GM18870 (cell line): Measurements from ENCODE around the gene TMEM87B.

Experiments used
- ATAC-seq: cut with Tn5 transposase; IDR thresholded peaks from one replicate; pipeline ENCODE4 v1.9.1; 2021; ENCODE audit warnings: moderate library complexity; ENCODE audit not compliant: unreplicated experiment

TMEM87B gene

GRCh38 chr2:112163541-112163981 is 108.5 kb downstream of the TMEM87B start:
- ATAC-seq, result no peak

- no peak for ATAC-seq
Measured at GRCh38 chr2:112164876-112165275, 109.8 kb downstream of the TMEM87B start.

- ATAC-seq, result no peak
Measured at GRCh38 chr2:112165296-112165695, 110.2 kb downstream of the TMEM87B start.

GRCh38 chr2:112166806-112167499 is 111.9 kb downstream of the TMEM87B start:
- no peak for ATAC-seq

- ATAC-seq, result no peak
Measured at GRCh38 chr2:112168422-112169124, 113.5 kb downstream of the TMEM87B start.
